Activated CD4-positive, alpha-beta T cell treated with anti-CD3 and anti-CD28 coated beads, Interleukin-2, amount 50 U/mL, for 48 hours (primary cell): ENCODE results near the gene NTSR1.
"Not testable (repeated sequence)": the region's sequence is repeated elsewhere in the genome, so short reads cannot be mapped to it uniquely, and the experiment has no call there.

Source experiments
- DNase-seq, 2 experiments: peaks; one replicate each; pipeline ENCODE4 v3.0.0-alpha.2; 2020

The NTSR1 gene

DNA sequence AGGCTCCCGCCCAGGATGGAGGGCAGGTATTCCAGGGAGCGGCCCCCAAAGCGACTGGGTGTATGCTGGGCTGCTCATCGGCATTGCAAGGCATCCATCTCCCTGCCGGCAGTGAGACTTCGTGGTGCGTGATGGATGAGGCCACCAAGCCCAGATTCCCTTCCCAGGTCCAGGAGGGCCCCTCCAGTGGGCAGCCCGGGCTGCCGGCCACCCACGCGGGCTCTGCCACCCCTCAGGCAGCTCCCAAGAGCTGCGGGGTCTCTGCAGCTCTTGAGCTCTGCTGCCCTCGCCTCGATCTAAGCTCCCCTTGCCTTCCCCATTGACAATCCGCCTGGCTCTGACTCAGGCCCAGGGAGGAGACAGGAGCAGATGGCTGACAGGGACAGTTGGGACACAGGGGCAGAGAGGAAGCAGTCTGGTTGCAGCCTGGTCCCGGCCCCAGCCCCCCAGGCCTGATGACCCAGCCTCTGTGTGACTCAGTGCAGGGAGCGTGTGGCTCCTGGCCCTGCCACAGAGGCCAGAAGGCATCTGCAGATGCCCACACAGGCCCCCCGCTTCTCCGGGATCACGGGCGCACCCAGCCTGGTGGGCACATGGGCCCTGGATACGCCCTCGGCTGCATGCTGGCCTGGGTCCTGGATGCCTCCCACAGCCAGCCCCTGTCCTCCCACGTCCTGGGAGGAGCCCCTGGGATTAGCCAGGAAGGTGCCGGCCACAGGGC, 33.3 kb upstream of the NTSR1 start:
- DNase-seq = no peak

- DNase-seq = no peak
Measured at GRCh38 chr20:62675877-62676260, 32.8 kb upstream of the NTSR1 start.

- no peak for DNase-seq
Measured at GRCh38 chr20:62676976-62677375, 31.7 kb upstream of the NTSR1 start.

DNA sequence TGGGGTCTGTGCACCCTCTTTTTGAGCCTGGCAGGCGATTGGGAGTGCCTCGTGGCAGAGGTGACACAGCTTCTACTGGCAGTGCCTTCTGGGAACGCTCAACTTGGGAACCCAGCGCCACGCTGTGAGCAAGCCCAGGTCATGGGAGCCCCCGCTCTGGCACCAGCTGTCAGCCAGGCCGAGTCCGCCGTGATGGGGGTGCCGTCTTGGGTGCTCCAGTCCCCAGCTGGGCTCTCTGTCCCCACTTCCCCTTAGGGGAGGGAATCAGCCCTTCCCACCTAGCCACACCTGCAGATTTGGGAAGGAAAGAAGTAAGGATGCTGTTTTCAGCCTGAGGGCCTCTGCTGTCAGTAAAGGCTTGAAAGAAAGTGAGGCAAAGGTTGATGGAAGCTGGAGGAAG, 31.0 kb upstream of the NTSR1 start:
- no peak for DNase-seq

- no peak for DNase-seq
Measured at GRCh38 chr20:62678553-62678952, 30.1 kb upstream of the NTSR1 start.

GRCh38 chr20:62679978-62680589, 28.6 kb upstream of the NTSR1 start:
- DNase-seq = no peak

DNA sequence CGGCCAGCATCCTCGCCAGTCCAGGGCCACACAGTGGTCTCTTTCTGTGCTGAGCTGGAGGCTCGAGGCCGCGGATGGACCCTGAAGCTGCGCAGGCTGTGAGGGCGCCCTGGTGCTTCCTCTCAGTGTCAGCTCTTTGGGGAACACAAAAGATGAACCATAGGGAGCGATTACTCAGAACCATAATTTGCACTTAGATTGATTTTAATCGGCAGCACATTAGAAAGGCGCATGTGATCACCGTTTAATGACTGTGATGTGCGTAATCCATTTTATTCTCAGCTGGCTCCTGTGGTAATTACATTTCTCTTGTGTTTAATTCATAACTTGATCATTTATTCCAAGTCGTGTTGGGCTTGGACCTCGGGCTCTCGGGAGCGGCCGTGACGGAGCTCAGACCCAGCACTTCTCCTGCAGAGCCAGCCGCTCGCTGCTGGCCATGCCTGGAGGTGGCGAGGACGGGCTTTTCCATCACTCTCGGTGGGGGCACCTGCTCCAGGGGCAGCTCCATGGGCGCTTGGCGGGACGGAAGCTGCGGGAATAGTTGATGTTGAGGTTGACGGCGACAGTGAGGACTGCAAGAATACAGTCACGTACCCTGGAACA, 25.6 kb upstream of the NTSR1 start:
- no peak for DNase-seq

- not testable (repeated sequence) for DNase-seq
Measured at GRCh38 chr20:62683660-62684322, 24.8 kb upstream of the NTSR1 start.

DNA sequence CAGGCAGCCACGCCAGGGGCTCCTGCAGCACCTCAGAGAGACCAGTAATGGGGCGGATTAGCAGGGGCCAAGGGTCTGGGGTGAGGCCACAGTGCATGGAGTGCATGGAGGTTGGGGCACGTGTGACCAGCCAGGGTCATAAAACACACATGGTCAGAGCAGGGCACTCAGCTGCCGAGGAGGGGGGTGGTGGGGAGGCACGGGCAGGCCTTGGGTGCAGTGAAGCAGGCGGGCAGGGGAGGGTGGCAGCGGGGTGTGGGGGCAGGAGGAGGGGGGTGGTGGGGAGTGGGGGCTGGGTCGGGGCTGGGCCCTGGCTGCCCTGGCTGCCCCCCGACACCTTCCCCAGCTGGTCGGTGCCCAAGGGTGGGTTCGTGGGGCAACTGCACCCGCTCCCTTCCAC, 23.7 kb upstream of the NTSR1 start:
- DNase-seq = no peak

DNA sequence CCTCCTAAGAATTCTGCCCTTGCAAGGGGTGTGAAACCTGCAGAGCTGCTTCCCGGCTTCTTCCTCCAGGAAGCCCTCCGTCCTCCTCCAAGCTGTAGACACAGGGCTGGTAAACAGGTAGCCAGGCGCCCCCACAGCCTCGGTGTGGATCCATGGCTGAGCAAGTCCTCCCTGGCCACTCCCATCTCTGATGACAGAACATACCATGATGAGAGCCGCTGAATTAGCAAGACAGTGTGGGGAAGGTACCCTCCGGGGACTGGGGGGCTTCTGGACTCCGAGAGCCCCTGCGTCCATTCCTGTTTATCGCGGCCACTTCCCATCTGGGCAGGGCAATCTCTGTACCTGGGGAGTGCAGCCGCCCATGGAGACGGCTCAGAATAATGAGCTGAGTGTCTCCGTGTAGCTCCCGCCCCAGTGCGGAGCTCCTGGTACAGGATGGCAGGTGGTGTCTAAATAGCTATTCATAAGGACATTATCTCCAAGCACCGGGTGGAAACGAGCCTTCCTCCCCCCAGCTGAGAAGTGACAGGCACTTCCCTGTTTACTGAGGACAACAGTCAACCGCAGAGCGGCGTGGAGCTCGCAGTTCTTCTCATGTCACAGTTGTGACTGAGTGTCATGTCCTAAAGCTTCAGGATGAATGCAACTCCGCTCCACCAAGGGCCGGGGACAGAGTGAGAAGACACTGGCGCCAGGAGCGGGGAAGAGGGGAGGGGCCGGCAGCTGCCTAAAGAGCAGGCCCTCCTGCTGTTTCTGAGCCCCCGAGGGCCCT, 22.7 kb upstream of the NTSR1 start:
- DNase-seq = no peak

DNA sequence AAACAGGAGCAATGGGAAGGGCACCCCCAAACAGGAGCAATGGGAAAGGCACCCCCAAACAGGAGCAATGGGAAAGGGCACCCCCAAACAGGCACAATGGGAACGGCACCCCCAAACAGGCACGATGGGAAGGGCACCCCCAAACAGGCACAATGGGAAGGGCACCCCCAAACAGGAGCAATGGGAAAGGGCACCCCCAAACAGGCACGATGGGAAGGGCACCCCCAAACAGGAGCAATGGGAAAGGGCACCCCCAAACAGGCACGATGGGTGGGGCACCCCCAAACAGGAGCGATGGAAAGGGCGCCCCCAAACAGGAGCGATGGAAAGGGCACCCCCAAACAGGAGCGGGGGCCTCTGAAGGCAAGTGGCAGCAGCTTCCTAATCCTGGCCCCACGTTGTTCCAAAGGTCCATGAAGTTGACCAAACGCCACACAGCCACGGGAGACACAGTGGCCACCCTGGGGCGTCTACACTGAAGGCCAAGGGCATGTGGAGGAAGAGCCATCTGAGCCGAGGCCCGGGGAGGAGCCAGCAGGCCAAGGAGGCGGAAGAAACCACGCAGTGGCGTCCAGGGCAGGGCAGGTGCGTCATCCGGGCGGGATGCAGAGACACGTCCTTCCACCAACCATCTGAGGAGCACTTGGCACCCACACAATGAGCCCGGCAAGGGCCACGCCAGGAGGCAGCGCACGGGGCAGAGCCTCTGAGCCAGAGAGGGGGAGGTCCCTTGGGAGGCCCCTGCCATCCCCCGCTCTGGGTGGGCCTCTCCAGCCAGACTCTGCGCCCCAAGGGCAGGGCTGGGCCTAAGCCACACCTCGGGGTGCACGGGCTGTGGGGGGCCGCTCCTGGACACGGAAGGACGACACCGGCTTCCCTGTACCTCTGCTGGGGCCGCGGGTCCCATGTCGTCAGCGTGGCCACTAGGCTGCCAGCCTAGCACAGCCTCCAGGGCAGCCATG, 21.5 kb upstream of the NTSR1 start:
- DNase-seq = no peak

DNA sequence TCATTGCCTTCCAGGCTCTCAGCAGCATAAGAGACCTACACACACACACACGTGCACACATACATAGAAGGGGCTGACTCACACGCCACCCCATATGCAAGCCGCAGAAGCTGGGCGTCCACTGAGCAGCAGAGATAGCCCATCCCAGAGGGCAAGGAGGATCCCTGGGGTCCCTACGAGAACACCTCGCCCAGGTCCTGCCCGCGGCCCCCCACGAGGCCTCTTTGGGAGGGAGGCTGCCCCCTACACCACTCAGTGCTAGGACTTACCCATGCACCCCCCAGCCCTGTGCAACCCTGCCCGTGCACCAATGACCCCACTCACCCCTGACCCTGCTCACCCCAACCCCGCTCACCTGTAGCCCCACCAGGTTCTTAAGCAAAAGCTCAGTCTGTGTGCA, 20.6 kb upstream of the NTSR1 start:
- no peak for DNase-seq

DNA sequence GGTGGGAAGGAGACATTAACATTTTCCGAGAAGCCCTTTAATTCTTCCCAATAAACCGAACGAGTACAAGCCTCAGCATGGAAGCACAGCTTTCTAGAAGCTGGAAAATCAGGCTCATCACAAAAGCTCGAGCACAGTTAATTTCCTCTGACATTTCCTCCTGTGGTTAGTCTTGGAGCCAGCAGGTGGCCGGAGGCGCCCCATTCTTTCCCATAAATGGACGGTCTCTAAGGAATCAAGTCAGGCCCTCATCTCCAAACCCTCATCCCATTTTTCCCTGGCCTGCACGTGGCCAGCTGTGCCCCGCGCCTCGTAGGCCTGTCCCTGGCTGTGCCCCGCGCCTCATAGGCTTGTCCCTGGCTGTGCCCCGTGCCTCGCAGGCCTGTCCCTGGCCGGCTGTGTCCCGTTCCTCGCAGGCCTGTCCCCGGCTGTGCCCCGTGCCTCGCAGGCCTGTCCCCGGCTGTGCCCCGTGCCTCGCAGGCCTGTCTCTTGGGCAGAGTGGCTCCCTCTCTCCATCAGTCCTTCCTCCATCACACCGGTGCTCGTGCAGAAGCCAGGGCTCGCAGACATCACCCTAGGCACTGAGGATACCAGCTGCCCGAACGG, 19.7 kb upstream of the NTSR1 start:
- DNase-seq = no peak

DNA sequence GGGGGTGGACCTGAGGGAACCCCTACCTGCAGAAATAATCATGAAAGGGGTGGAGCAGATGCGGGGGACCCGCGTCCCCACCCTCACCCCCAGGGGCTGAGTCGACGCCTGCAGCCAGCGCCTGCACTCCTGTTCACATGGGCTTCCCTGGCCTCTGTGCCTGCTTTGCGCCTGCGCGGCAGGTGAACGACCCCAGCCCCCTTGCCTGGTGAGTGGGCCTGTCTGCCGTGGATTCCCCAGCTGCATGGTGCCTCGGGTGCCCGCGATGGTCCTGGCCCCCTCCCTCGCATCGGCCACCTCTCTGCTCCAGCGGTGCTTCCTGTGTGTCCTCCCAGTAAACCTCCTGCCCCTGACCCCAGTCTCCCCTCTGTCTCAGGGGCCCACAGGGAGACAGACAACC, 18.8 kb upstream of the NTSR1 start:
- DNase-seq = no peak

DNA sequence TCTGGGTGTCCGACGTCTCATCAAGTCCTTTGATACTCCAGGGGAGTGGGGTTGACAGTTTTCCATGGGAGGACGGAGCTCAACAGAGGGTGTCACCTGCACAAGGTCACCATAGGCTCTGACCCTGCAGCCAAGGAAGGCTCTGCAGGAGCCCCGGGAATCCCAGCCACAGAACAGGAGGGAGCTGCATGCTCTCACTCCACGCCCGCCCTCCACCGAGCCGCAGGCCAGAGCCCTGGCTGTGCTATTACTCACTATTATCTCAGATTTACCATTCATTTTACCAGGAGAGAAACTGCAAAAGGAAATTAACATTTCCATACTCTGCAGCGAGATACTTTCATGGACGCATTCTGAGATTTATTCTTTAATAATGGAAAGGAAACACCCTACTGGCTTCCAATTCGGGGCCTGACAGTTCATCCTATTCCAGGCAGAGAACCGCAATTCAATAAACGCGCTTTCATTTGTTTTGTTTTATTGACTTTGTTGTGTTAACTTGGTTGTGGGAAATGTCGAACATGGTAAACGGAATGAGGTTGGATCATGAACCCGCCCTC, 18.3 kb upstream of the NTSR1 start:
- no peak for DNase-seq

DNA sequence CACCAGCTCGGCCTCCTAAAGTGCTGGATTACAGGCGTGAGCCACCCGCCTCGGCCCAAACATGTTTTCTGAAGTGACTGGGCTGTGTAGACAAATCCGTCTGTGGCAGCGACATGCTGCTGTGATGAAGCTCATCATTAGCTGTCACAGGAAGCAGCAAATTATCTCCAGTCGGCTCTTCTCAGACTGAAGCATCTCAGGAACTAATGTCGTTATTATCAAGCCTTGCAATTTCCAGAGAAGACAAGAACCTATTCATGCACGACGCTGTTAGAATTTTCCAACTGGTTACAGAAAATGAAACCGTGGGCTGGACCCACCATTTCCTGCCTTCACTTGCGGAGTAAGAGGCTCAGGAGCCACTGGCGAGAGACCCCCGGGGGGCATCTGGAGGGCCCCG, 17.1 kb upstream of the NTSR1 start:
- no peak for DNase-seq

GRCh38 chr20:62692176-62692575, 16.5 kb upstream of the NTSR1 start:
- DNase-seq = no peak

DNA sequence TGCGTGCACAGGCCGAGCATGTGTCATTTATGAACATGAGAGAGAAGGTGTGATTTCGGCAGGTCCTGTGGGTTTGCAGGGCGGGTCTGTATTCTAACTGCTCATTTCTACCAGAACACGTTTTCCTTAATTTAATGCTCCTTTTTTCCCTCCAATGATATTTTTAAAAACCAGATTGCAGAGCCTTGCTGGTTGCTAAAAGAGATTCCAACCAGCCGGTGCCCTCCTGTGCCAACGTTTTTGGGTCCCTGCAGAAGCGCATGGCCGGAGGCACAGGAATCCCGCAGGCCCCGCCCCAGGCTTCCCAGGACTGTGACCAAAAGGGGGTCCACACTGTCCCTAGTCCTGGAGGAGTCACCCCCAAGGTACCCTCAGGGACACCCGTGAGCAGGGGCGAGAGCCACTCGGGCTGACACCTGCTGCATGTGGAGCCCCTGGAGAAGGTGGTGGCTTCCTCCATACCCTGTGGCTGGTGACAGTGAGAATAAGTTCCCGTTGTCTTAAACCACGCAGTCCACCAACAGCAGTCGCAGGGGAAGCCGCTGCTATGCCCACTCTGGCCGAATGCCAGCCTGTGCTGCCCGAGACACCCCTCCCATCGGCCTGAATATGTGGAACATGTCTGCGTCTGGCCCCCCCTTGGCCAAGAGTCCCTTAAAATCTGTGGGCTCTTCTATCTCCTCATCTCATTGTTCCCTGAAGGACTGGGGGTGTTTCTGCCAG, 15.7 kb upstream of the NTSR1 start:
- DNase-seq = no peak

DNA sequence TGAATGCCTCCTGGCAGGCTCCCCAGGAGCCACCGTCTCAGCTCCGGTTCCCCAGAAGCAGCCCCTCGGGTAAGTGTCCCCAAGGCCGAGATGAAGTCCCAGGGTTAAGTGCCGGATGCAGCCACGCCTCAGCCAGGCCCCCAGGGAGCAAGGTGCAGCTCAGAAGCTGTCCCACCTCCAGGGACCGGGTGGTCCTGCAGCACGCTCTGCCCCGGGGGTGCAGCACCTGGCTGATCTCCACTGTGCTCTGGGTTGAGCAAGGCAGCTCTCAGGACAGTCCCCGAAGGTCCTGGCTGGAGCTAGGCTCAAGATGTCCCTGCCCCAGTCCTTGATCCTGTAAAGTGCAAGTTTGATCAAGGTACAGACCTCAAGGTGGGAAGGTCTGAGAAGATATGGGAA, 15.1 kb upstream of the NTSR1 start:
- DNase-seq = no peak

DNA sequence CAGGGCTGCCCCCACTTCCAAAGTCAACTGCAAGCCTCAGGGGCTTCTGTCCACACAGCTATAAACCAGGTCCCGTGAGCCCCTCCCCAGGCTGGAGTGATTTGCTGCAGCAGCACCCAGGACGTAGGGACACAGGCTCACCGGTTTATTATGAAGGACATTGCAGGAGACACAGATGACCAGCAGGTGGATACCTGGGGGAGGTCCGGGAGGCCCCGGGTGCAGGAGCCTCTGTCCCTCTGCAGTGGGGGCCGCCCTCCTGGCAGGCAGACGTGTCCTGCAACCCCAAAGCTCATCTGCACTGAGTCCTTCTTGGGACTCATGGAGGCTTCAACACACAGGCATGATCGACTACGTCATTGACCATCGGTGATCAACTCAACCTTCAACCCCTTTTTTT, 14.5 kb upstream of the NTSR1 start:
- no peak for DNase-seq

- no peak for DNase-seq
Measured at GRCh38 chr20:62694868-62695267, 13.8 kb upstream of the NTSR1 start.
